GM18511 (cell line): Measurements from ENCODE around the gene PATJ.
"Not testable (repeated sequence)": the region's sequence is repeated elsewhere in the genome, so short reads cannot be mapped to it uniquely, and the experiment has no call there.

Experiments
- ATAC-seq: cut with Tn5 transposase; IDR thresholded peaks from one replicate; pipeline ENCODE4 v1.9.1; 2021; ENCODE audit warnings: mild to moderate bottlenecking, moderate library complexity; ENCODE audit not compliant: unreplicated experiment

Gene PATJ

DNA sequence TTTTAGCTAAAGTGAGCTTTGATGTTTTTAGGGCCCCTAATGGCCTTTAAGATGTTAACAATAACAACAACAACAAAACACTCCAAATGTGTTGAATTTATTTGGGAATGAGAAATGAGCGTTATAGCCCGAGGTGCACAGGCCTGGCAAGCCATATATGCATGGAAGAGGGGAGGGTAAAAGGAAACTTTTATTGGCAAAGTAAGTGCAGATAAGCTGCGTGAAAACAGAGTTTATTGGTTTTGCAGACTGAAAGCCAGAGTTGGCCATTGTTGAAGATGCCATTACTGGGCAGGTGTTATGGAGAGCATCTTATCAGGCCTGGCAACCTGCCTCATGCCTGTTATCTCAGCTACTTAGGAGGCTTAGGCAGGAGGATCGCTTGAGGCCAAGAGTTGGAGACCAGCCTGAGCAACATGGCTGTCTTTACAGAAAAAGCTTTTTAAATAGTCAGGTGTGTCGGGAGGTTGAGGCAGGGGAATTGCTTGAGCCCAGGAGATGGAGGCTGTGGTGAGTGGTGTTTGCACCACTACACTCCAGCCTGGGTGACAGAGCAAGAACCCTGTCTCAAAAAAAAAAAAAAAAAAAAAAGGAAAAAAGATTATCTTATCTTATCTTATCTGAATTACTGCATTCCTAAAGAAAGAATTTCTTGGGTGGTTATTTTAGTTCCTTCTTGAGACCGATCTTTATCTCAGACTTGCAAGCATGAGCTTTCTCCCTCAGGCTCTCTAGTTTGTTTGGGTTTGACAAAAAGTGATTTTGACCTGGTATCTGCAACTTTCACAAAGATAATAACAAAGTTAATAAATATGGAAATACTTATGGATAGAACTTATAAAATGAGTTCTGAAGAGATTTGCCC lies 1.7 kb downstream of the PATJ start:
- no peak for ATAC-seq

GRCh38 chr1:61746813-61747212 lies 4.5 kb downstream of the PATJ start:
- no peak for ATAC-seq

DNA sequence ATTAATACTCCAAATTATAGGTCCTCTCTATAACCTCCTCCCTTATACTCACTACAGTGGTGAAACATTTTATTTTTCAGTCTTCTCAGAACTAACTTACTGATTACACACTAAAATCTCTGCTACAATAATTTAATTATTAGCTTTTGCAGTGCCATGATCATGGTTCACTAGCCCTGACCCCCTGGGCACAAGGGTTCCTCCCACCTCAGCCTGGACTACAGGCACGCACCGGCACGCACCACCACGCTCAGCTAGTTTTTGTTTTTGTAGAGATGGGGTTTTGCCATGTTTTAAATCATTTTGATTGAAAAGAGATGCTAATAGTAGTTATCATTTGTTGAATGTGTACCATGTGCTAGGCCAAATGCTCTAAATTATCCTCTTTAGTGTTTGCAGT lies 6.3 kb downstream of the PATJ start:
- ATAC-seq: no peak

DNA sequence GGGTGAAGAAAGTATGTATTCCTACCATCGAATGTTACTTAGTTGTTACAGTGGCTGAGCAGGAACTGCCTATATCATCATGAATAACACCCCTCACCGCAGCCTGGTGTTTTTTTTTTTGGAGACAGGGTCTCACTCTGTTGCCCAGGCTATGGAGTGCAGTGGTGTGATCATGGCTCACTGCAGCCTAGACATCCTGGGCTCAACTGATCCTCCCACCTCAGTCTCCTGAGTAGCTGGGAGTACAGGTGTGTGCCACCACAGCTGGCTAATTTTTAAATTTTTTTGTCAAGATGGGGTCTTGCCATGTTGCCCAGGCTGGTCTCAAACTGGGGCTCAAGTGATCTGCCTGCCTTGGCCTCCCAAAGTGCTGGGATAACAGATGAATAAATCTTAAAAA lies 7.3 kb downstream of the PATJ start:
- no peak for ATAC-seq

- no peak for ATAC-seq
These were observed 10.7 kb downstream of the PATJ start for GRCh38 chr1:61752921-61753389.

- ATAC-seq: no peak
These were observed 11.8 kb downstream of the PATJ start for GRCh38 chr1:61753998-61754508.

DNA sequence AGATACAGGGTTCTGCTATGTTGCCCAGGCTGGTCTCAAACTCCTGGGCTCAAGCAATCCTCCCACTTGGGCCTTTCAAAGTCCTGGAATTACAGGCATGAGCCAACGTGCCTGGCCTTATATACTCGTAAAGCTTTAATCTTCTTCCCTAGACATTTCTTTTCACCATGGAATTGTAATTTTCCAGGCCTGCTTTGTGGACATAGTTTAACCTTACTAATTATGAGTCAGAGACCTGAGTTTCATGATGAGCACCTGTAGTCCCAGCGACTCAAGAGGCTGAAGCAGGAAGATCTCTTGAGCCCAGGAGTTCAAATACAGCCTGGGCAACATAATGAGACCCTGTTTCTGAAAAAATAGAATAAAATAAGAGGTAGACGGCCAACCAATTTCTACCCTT lies 12.3 kb downstream of the PATJ start:
- no peak for ATAC-seq

- ATAC-seq: no peak
These were observed 14.5 kb downstream of the PATJ start for GRCh38 chr1:61756773-61757172.

DNA sequence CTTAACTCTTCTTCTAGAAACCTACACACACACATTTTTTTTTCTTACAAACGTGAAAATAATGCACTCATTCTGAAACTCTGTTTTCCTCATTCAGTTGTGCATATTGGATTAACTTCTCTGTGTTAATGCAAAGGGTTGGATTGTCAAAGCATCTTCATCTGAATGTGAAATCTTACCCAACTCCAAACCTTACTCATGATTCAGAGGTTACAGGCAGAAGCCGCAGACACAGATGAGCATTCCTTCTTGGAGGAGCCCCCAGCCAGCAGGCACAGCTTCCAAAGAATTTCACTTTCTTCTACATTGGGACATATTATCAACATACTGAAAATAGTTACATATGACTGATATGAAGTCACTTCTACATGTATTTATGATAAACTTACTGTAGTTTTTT lies 15.7 kb downstream of the PATJ start:
- no peak for ATAC-seq

DNA sequence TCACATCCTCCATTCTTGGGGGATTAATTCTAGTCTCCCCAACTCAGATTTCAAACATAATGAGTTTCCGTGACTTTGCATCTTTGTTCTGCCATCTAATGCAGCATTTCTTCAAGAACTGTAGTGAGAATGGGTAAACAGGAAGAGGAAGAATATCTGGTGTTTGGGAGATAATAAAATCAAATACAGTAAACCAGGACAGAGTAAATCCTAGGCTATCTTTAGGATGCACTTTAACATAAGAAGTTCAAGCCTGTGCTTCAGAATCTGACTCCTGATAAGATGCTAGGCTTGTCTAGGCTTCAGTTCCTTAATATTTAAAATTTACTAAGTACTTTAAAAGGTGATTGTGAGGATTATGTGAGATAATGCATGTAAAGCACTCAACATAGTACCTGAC lies 27.9 kb downstream of the PATJ start:
- ATAC-seq: no peak

- ATAC-seq: no peak
These were observed 33.8 kb downstream of the PATJ start for GRCh38 chr1:61776091-61776490.

GRCh38 chr1:61779231-61779630 lies 37.0 kb downstream of the PATJ start:
- no peak for ATAC-seq

DNA sequence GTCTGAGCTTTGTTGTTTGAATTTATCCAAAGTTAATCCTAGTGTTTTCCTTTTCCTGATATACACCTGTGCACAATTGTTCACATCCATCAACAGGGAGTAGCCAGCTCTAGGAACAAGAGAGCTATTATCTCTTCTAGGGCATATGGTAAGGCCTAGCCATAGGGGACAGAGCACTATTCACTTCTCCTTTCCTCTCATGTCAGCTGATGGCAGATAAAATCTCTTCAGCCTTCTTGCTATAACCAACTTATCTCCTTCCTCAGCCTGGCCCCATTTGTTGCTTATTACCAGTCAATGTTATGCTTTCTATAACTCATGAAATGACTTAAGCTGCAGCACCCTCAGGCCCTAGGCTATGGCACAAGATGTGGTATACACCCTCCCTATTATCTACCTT lies 38.9 kb downstream of the PATJ start:
- ATAC-seq: no peak

DNA sequence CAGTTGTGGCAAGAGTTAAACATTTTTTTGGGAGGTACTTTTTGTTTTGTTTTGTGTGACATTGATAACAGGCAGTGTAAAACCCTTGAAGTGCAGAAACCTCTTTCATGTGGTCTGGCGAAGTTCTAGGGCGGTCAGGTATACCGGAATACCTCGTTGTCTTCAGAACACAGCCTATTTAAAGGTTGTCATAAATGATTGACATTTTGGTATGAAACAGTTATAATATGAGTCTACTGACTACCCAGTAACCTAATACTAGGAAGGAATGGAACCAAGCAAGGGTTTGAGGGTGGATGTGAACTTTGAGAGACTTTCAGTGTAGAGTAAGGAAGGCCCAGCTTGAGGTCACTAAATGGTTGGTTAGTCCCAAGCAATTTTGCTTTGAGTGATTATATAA lies 40.5 kb downstream of the PATJ start:
- peak; percentile 69 for ATAC-seq

GRCh38 chr1:61784726-61785125 lies 42.4 kb downstream of the PATJ start:
- no peak for ATAC-seq

- no peak for ATAC-seq
These were observed 48.6 kb downstream of the PATJ start for GRCh38 chr1:61790837-61791236.

DNA sequence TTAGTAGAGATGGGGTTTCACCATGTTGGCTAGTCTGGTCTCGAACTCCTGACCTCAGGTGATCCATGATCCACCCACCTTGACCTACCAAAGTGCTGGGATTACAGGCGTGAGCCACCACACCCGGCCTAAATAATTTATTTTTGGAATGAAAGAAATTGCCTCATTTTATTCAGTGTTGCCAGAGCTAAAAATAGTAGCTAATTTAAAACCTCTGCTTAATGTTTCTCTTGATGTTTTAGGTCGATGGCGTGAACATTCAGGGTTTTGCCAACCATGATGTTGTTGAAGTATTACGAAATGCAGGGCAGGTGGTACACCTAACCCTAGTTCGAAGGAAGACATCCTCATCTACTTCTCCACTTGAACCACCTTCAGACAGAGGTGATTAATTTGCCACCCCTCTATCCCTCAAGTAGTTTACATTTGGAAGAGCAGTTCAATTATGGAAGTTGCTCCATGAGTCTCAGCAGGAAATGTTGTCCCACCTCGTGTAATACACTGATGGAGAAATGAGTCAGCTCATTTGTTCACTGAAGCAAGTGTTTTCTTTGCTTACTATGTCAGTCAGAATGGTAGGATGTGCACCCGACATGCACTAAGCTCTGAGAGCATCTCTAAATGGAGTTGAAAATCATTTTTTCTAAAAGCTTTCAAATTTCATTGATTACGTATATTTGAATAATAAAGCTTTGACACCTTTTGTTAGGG lies 54.9 kb downstream of the PATJ start:
- no peak for ATAC-seq

GRCh38 chr1:61801047-61801446 lies 58.8 kb downstream of the PATJ start:
- ATAC-seq: not testable (repeated sequence)

DNA sequence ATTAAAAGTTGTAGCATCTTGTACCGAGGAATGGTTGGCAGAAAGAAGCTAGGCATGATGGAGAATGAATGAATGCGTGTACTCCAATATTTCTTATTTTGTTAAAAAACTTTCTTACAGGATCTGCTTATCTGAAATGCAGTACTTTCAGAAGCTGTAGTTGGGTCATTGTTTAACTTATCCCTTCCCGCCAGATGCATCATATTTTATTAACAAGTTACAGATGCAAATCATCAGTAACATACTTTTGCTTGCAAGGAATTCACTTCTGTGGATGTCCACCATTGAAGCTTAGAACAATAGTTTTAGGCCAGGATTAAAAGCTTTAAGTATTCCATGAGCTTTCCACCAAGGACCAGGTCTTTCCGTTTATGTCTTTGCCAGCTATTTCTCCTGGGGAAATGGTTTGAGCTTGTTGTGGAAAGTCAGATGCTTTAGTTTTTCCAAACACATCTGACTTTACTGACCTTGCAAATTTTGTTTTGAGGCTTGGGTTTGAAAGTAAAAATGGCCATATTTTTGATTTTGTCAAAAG lies 65.4 kb downstream of the PATJ start:
- ATAC-seq: no peak

GRCh38 chr1:61808321-61808720 lies 66.0 kb downstream of the PATJ start:
- ATAC-seq: no peak

DNA sequence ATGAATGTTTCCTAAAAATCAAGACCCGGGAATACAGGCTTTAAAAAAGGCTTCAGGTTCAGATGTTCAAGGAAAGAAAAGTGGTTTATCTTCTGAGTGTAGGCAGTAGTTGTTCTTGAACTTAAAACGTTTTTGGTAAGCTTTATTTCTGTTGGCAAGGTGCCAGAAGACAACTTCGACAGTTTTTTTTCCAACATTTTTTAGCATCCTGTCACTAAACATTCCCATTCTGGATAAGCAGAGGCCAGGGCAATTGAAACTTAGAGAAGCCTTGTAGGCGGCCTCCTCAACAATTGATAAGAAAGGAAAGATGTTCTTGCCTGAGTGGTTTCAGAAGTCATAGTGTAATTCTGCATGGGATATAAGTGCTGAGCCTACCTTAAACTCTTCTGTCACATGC lies 66.7 kb downstream of the PATJ start:
- no peak for ATAC-seq

DNA sequence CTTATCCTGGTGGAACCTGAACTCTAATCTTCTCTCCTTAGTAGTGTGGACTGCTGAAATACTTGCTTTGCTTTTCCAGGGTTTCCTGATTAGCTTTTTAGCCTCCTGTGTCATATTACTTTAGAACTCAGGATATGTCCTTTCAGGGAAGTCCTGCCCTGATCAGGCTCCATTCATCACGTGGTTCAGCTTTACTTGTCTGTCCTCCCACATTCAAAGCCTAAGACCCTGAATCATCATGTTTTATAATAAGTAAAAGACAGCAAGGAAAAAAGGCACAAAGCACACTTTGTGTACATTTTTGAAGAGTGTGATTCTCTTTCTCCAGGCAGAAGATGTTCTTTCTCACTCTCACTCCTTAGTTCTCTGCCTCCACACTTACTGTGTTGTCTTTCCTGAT lies 70.6 kb downstream of the PATJ start:
- no peak for ATAC-seq
